Keratinocyte (primary cell): ENCODE data around the gene INCA1.

Experiments used
- EZH2 ChIP-seq: IDR thresholded peaks from one replicate; pipeline ENCODE4 v1.6.1; 2012; ENCODE audit warnings: inconsistent platforms, mild to moderate bottlenecking, low read length, moderate library complexity
- TF ChIP-seq, protein P1 (sequence below), 3 experiments: IDR thresholded peaks in 1 of 3; conservative IDR thresholded peaks in 1 of 3; optimal IDR thresholded peaks in 1 of 3; 2 replicates in 2 of 3; 3 replicates in 1 of 3; pipeline versions ENCODE3 to v1.5.1; 2011; ENCODE audit warnings: low read length in 3 of 3, mild to moderate bottlenecking in 3 of 3, moderate library complexity in 2 of 3, control low read depth in 1 of 3, inconsistent platforms in 1 of 3; ENCODE audit not compliant: insufficient read depth in 2 of 3; ENCODE audit errors: extremely low read depth in 1 of 3

DNA sequence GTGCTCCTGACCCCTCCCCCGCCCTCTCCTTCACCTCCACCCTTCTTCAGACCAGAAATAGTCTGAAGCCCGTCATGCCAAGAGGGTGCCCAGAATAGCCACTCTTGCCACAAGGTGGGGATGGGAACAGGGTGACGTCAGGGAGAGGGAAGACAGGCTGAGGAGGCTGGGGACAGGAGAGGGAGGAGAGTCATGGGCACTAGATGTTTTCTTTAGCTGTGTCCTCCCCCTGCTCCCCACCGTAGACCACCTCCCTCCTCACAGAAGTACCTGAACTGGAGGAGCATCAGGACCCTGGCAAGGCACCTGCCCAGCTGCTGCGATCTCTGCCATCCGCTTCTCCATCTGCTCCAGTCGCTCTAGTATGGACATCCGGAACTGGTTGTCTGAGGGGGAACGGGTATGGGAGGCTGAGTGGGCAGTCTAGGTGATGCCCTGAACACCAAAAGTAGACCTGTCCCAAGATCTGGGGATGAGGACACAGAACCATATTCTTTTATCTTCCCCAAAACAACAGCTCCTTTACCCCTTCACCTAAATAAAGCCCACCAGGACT lies 23.1 kb downstream of the INCA1 start:
- TF ChIP-seq, protein P1, sequence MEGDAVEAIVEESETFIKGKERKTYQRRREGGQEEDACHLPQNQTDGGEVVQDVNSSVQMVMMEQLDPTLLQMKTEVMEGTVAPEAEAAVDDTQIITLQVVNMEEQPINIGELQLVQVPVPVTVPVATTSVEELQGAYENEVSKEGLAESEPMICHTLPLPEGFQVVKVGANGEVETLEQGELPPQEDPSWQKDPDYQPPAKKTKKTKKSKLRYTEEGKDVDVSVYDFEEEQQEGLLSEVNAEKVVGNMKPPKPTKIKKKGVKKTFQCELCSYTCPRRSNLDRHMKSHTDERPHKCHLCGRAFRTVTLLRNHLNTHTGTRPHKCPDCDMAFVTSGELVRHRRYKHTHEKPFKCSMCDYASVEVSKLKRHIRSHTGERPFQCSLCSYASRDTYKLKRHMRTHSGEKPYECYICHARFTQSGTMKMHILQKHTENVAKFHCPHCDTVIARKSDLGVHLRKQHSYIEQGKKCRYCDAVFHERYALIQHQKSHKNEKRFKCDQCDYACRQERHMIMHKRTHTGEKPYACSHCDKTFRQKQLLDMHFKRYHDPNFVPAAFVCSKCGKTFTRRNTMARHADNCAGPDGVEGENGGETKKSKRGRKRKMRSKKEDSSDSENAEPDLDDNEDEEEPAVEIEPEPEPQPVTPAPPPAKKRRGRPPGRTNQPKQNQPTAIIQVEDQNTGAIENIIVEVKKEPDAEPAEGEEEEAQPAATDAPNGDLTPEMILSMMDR (optimal IDR thresholded peaks at IDR 0.05 in 1 of 3, IDR thresholded peaks at IDR 0.05 in 1 of 3, conservative IDR thresholded peaks at IDR 0.05 in 1 of 3; ENCODE audit: extremely low read depth in 1 of 3, insufficient read depth in 2 of 3, low read length in 3 of 3): no peak
- TF ChIP-seq EZH2: no peak
